GM18498 (cell line): ENCODE measurements around the gene CCDC34.

ENCODE experiments used
- ATAC-seq: cut with Tn5 transposase; IDR thresholded peaks from one replicate; pipeline ENCODE4 v1.9.1; 2021; ENCODE audit warnings: mild to moderate bottlenecking, moderate library complexity; ENCODE audit not compliant: unreplicated experiment

Gene CCDC34

GRCh38 chr11:27394781-27395228 is 31.8 kb upstream of the CCDC34 start:
- no peak for ATAC-seq

GRCh38 chr11:27392278-27393114 is 29.5 kb upstream of the CCDC34 start:
- ATAC-seq = no peak

- no peak for ATAC-seq
Observed at GRCh38 chr11:27391331-27392015, 28.5 kb upstream of the CCDC34 start.

- no peak for ATAC-seq
Observed at GRCh38 chr11:27390318-27391295, 27.6 kb upstream of the CCDC34 start.

- no peak for ATAC-seq
Observed at GRCh38 chr11:27388869-27389268, 25.9 kb upstream of the CCDC34 start.

- ATAC-seq = no peak
Observed at GRCh38 chr11:27388001-27388400, 25.0 kb upstream of the CCDC34 start.

GRCh38 chr11:27387362-27387761 is 24.3 kb upstream of the CCDC34 start:
- no peak for ATAC-seq

- no peak for ATAC-seq
Observed at GRCh38 chr11:27386181-27386845, 23.3 kb upstream of the CCDC34 start.

GRCh38 chr11:27385245-27385644 is 22.2 kb upstream of the CCDC34 start:
- ATAC-seq = no peak

- no peak for ATAC-seq
Observed at GRCh38 chr11:27384227-27384626, 21.2 kb upstream of the CCDC34 start.

- ATAC-seq = no peak
Observed at GRCh38 chr11:27383645-27384044, 20.6 kb upstream of the CCDC34 start.

- no peak for ATAC-seq
Observed at GRCh38 chr11:27381238-27381666, 18.2 kb upstream of the CCDC34 start.

- ATAC-seq = no peak
Observed at GRCh38 chr11:27380771-27381170, 17.8 kb upstream of the CCDC34 start.

- ATAC-seq = no peak
Observed at GRCh38 chr11:27379449-27379848, 16.4 kb upstream of the CCDC34 start.

GRCh38 chr11:27375370-27375769 is 12.4 kb upstream of the CCDC34 start:
- ATAC-seq = no peak

GRCh38 chr11:27373856-27374602 is 11.0 kb upstream of the CCDC34 start:
- ATAC-seq = no peak

GRCh38 chr11:27373392-27373791 is 10.4 kb upstream of the CCDC34 start:
- ATAC-seq = no peak

GRCh38 chr11:27372164-27372563 is 9.1 kb upstream of the CCDC34 start:
- no peak for ATAC-seq

GRCh38 chr11:27371489-27371888 is 8.5 kb upstream of the CCDC34 start:
- no peak for ATAC-seq

GRCh38 chr11:27370374-27370773 is 7.4 kb upstream of the CCDC34 start:
- ATAC-seq = no peak
